ENCODE data around the gene AP4E1. TPM values are rescaled to one million over a fixed set of nuclear protein-coding genes. Genes with fewer than 3 reads are reported as not detected.
A peak's percentile ranks its signal among the peaks of the same experiment; 100 is the strongest.
"Not testable (repeated sequence)": the region's sequence is repeated elsewhere in the genome, so short reads cannot be mapped to it uniquely, and the experiment has no call there.

Gene AP4E1
- total RNA-seq, 2 experiments from 2014 or later: 20.7 to 20.9 TPM

DNA sequence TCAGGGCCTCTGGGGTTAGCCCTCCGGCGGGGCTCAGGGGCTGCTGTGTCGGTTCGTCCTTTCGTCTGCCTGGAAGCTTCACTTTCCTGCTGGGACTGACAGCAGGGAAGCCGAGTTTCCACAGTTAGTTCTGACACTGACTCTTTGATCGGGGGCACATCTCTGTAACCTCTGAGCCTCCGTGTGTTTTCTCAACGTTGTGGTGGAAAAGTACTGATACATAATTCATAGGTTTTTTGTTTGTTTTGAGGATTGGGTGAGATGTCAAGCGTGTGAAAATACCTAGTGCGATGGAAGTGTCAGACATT lies 481 bp downstream of the AP4E1 start:
- H3K27me3 Mint-ChIP-seq: no peaks in the 10 kb centered on the region
- no peaks in the 10 kb centered on the region for H3K9me3 Mint-ChIP-seq
- DNase-seq: no peak
- peak overlapping the region; percentile 90 for H3K4me3 Mint-ChIP-seq
- H3K4me1 Mint-ChIP-seq: peaks cover 11% of the 10 kb centered on the region
- peak overlapping the region; percentile 84 for H3K27ac Mint-ChIP-seq
- peaks cover 8% of the 10 kb centered on the region for H3K36me3 Mint-ChIP-seq

DNA sequence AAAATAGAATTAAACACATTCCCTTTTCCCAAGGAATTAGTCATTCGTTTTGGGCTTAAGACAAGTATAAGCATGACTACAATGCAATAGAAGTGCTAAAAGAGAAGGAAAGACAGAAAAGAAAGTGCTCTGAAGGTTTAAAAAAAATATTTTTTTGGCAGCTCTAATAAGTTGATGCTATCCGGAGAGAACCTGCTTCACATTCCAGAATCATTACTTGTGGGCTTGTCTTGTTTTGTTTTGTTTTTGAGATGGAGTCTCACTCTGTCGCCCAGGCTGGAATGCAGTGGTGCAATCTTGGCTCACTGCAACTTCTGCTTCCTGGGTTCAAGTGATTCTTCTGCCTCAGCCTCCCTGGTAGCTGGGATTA lies 1.9 kb downstream of the AP4E1 start:
- not testable (repeated sequence) for H3K9me3 Mint-ChIP-seq, H3K27me3 Mint-ChIP-seq

DNA sequence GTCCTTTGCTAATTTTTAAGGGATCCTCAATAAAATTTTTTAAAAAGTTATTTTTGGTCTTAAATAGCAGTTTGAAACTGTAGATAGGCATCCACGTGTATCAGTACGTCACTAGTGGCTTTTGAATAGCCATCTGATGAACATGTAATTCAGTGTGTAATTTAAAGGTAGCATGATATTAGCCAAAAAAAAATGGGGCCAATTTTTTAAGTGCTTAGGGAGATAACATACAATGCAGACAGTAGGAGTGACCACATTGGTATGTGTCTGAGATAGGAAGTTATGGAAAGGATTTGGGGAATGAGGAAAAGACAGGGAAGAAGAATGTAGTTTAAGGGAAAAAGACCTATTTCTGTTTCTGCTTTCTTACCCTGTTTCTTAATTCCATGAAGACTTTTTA lies 2.5 kb downstream of the AP4E1 start:
- DNase-seq: no peak
- Mint-ChIP-seq H3K27ac (no peak overlapping the region), H3K27me3 (no peaks in the 10 kb centered on the region), H3K36me3 (peaks cover 8% of the 10 kb centered on the region), H3K4me1 (peaks cover 8% of the 10 kb centered on the region), H3K9me3 (no peaks in the 10 kb centered on the region), H3K4me3 (no peak overlapping the region)

More for the DNA sequence above, 1.9 kb downstream of the AP4E1 start:
- not testable (repeated sequence) for H3K36me3 Mint-ChIP-seq, H3K27ac Mint-ChIP-seq, H3K4me1 Mint-ChIP-seq, DNase-seq
- H3K4me3 Mint-ChIP-seq: peak overlapping the region; percentile 90

DNA sequence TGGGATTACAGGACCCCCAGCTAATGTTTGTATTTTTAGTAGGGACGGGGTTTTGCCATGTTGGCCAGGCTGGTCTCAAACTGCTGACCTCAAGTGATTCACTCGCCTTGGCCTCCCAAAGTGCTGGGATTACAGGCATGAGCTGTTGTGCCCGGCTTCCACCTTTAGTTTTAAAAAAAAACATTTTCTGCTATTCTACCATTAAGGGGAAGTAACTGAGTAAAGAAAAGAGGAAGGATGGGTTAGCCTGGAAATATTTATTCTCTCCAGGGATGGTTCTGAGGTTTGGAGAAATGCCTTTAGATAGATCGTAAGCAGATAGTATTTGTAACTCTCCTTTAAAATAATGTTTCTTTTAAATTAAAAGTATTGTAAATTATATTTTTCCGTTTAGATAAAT lies 3.1 kb downstream of the AP4E1 start:
- DNase-seq: no peak
- Mint-ChIP-seq H3K4me1 (peaks cover 10% of the 10 kb centered on the region), H3K36me3 (peaks cover 10% of the 10 kb centered on the region), H3K4me3 (no peak overlapping the region), H3K9me3 (no peaks in the 10 kb centered on the region), H3K27me3 (no peaks in the 10 kb centered on the region), H3K27ac (no peak overlapping the region)

DNA sequence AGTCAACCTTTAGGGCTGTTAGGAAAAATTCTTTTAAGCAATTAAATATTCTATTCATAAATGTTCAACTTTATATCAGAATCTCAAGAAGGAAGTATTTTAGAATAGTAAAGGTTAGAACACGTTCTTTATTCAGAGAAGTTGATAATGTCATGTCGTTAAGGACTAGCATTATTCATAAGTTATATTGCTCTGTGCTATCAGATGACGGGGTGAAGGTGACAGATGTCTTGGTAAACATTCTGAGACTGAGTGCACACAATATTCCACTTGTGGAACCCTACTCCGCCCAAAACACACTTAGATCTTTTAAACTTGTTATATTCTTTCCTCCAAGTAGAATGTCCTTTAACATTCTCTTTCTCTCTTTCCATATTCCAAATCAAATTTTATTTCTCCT lies 7.9 kb downstream of the AP4E1 start:
- Mint-ChIP-seq H3K27ac (no peak overlapping the region), H3K4me3 (no peak overlapping the region), H3K9me3 (no peaks in the 10 kb centered on the region), H3K4me1 (peaks cover 3% of the 10 kb centered on the region), H3K36me3 (peaks cover 17% of the 10 kb centered on the region), H3K27me3 (no peaks in the 10 kb centered on the region)
- no peak for DNase-seq

DNA sequence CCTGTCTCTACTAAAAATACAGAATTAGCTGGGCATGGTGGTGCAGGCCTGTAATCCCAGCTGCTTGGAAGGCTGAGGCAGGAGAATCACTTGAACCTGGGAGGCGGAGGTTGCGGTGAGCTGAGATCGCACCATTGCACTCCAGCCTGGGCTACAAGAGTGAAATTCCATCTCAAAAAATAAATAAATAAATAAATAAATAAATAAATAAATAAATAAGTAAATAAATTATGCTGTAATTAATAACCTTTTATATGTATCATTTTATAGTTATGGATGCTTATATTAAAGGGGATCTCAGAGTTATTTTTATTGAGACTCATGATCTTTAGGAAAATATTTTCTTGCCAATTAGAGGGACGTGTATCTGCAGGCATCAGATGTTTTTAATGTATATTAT lies 10.9 kb downstream of the AP4E1 start:
- not testable (repeated sequence) for H3K4me1 Mint-ChIP-seq, H3K27me3 Mint-ChIP-seq, H3K27ac Mint-ChIP-seq, H3K9me3 Mint-ChIP-seq, H3K4me3 Mint-ChIP-seq, DNase-seq
- peaks cover 20% of the 10 kb centered on the region for H3K36me3 Mint-ChIP-seq

DNA sequence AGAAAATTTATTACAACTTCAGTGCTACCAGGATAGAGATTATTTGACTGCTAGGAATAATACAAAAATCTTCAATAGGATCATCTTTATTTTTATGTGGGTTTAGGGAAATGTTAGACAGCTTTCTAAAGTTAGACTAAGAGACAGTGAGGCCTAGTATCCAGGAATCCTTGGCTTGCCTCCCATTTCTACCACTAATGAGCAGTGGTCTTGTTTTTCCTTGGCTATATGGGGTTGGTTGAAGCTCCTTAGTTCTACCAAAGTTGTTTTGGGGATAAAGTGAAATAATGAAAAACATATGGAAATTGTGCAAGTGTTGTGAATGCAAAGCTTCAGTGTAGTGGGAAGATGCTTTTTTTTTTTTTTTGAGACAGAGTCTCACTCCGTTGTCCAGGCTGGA lies 16.8 kb downstream of the AP4E1 start:
- H3K36me3 Mint-ChIP-seq: peaks cover 28% of the 10 kb centered on the region

DNA sequence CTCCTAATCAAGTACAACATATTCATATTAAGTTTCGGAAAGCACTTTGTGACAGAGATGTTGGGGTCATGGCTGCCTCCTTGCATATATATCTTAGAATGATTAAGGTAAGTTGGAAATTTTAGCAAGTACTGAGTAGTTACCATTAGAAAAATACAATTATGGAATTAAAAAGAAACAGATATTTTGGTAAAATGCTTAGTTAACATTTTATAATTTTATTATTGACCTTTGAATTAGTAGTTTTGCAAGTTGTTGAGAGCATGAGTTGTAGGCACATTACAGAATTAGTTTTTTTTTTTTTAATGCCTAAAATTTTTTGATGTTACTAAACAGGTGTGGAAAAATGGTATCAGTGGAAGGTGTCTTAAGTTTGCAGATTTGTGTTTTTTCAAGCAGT lies 20.6 kb downstream of the AP4E1 start:
- Mint-ChIP-seq H3K27me3 (no peaks in the 10 kb centered on the region), H3K4me1 (no peaks in the 10 kb centered on the region), H3K27ac (no peak overlapping the region), H3K4me3 (no peak overlapping the region), H3K36me3 (peaks cover 27% of the 10 kb centered on the region), H3K9me3 (no peaks in the 10 kb centered on the region)
- no peak for DNase-seq

More for the DNA sequence above, 16.8 kb downstream of the AP4E1 start:
- no peak overlapping the region for H3K27ac Mint-ChIP-seq
- no peaks in the 10 kb centered on the region for H3K27me3 Mint-ChIP-seq
- peaks cover 2% of the 10 kb centered on the region for H3K4me1 Mint-ChIP-seq
- no peaks in the 10 kb centered on the region for H3K9me3 Mint-ChIP-seq
- no peak for DNase-seq
- H3K4me3 Mint-ChIP-seq: no peak overlapping the region

DNA sequence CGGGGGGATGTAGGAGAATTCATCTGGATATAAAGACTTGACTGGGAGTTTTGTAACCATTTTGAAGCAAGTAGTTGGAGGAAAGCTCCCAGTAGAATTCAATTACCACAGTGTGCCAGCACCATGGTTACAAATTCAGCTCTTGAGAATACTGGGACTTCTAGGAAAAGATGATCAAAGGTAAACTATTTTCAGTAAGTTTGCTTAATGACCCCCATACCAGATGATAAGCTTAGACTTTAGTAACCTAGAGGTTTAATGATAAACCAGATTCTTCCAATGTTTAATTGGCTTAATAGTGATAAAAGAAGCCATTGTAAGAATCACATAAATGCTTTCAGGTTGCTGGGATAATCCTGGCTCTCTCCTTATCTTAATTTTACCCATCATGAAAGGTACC lies 22.3 kb downstream of the AP4E1 start:
- no peaks in the 10 kb centered on the region for H3K4me1 Mint-ChIP-seq
- no peaks in the 10 kb centered on the region for H3K27me3 Mint-ChIP-seq

DNA sequence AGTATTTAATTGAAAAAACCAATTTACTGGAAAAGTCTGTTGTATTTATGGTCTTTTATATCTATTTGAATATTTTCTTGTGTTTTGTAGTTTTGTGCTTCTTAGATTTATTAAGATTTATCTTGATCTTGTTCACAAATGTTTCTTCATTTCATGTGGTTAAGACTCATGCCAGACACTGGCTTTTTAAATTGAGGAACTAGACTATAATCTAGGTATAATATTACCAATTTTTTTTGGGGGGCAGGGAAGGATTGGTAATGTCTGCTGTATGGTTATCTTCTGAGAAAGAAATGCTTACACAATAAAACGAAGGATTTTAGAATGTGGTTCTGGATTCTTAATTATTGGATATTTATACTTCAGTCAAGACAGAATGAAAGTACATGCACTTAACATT lies 24.9 kb downstream of the AP4E1 start:
- H3K9me3 Mint-ChIP-seq: no peaks in the 10 kb centered on the region
- no peak overlapping the region for H3K4me3 Mint-ChIP-seq
- DNase-seq: no peak
- H3K4me1 Mint-ChIP-seq: no peaks in the 10 kb centered on the region
- H3K36me3 Mint-ChIP-seq: peaks cover 26% of the 10 kb centered on the region
- H3K27me3 Mint-ChIP-seq: no peaks in the 10 kb centered on the region
- H3K27ac Mint-ChIP-seq: no peak overlapping the region

More for the DNA sequence above, 22.3 kb downstream of the AP4E1 start:
- Mint-ChIP-seq H3K36me3 (peaks cover 24% of the 10 kb centered on the region), H3K27ac (no peak overlapping the region), H3K4me3 (no peak overlapping the region), H3K9me3 (no peaks in the 10 kb centered on the region)
- DNase-seq: no peak

DNA sequence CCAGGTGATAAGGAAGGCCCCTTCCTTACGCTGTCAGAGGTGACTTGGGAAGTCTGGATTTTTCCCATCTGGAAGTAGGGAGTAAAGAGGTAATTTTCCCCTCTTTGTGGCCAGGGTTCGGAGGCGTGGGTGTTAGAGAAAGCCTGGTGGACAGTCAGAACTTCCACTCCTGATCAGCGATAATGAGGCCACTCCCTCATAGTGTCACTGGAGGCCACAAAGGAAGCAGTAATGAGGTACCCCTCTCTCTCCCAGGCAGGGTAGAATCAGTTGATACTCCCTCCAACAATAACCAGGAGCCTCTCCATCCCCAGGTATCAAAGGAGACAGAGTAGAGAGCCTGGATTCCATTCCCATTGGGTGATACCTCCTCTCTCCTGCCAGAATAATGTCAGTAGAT lies 30.0 kb downstream of the AP4E1 start:
- DNase-seq: no peak
- Mint-ChIP-seq H3K27me3 (no peaks in the 10 kb centered on the region), H3K9me3 (no peaks in the 10 kb centered on the region), H3K36me3 (peaks cover 19% of the 10 kb centered on the region), H3K27ac (no peak overlapping the region), H3K4me1 (no peaks in the 10 kb centered on the region), H3K4me3 (no peak overlapping the region)

DNA sequence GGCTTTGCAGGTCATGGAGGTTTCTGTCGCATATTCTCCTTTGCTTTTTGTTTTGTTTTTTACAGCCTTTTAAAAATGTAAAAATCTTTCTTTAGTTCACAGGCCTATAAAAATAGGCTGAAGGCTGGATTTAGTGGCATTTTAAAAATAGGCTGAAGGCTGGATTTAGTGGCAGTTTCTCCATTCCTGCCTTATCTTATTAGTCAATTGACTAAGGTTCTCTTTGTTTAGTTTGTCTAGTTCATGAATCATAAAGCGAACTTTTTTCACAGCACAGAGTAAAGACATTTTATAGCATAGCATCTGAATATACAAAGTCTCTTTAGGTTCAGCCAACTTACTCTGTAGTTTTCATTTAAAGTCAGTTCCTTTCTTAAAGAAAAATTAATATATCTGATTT lies 31.4 kb downstream of the AP4E1 start:
- H3K4me3 Mint-ChIP-seq: no peak overlapping the region
- peaks cover 28% of the 10 kb centered on the region for H3K36me3 Mint-ChIP-seq
- H3K4me1 Mint-ChIP-seq: no peaks in the 10 kb centered on the region
- H3K27ac Mint-ChIP-seq: no peak overlapping the region
- H3K9me3 Mint-ChIP-seq: no peaks in the 10 kb centered on the region
- H3K27me3 Mint-ChIP-seq: no peaks in the 10 kb centered on the region
- no peak for DNase-seq

DNA sequence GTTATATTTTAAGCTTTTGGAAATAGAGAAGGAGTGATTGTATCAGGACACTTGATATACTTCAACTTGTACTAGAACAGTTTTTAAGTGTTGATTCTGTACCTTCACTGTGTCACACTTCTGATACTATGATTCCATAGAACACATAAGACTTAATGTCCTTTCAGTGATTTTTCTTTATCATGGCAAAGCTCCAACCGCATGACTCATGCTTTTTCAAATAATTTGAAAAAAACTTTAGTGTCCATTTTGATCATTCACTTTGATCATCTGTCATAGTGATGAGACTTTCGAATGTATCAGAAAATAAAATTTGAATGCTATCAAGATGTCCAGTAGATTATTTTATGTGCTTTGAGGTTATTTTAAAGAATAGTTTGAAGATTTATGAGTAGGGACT lies 32.0 kb downstream of the AP4E1 start:
- Mint-ChIP-seq H3K27ac (no peak overlapping the region), H3K9me3 (no peaks in the 10 kb centered on the region), H3K4me3 (no peak overlapping the region), H3K4me1 (no peaks in the 10 kb centered on the region), H3K36me3 (peaks cover 28% of the 10 kb centered on the region), H3K27me3 (no peaks in the 10 kb centered on the region)
- no peak for DNase-seq

DNA sequence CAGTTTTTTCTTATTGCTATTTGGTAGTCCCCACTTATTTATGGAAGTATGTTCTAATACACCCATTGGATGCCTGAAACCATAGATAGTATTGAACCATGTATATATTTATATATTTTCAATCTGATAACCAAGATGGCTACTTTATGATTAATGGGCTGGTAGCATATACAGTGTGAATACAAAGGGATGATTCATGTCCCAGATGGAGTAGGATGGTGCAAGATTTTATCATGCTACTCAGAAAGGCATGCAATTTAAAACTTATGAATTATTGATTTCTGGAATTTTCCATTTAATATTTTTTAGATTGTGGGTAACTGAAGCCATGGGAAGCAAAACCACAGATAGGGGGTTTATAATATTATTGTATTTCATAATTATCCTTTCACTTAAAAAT lies 35.2 kb downstream of the AP4E1 start:
- H3K4me3 Mint-ChIP-seq: no peak overlapping the region
- no peak overlapping the region for H3K27ac Mint-ChIP-seq
- peaks cover 33% of the 10 kb centered on the region for H3K36me3 Mint-ChIP-seq
- H3K9me3 Mint-ChIP-seq: no peaks in the 10 kb centered on the region
- no peaks in the 10 kb centered on the region for H3K4me1 Mint-ChIP-seq
- H3K27me3 Mint-ChIP-seq: no peaks in the 10 kb centered on the region
- no peak for DNase-seq

DNA sequence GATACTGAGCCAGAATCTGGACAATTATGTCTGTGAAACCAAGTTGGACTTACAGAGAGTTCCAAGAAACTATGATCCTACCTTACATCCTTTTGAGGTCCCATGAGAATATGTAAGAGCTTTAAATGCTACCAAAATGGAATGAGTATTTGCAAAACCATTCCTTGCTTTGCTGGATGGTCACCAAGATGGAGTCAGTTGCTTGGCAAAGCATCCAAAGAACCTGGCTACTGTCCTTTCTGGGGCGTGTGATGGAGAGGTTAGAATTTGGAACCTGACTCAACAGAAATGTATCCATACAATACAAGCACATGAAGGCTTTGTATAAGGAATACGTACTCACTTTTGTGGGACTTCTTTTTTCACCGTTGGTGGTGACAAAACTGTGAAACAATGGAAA lies 36.2 kb downstream of the AP4E1 start:
- H3K27me3 Mint-ChIP-seq: no peaks in the 10 kb centered on the region
- H3K4me3 Mint-ChIP-seq: no peak overlapping the region
- H3K9me3 Mint-ChIP-seq: no peaks in the 10 kb centered on the region
- peaks cover 39% of the 10 kb centered on the region for H3K36me3 Mint-ChIP-seq
- H3K4me1 Mint-ChIP-seq: no peaks in the 10 kb centered on the region
- no peak overlapping the region for H3K27ac Mint-ChIP-seq
- no peak for DNase-seq

DNA sequence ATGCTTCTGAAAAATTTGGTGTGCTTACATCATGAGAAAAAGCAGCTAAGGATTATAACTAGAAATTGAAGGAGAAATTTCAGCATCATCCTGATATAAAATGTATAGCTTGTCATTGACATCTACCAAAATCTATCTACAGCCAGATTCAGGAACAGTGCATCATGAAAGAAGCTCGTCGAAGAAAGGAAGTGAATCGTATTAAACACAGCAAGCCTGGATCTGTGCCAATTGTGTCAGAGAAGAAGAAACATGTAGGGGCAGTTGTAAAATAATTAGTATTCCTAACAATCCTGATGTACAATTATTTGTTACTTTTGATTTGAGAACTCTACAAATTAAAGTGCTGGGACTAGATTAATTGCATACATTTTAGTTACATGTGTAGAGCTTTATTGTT lies 37.2 kb downstream of the AP4E1 start:
- no peak for DNase-seq
- Mint-ChIP-seq H3K9me3 (peaks cover 1% of the 10 kb centered on the region), H3K4me1 (no peaks in the 10 kb centered on the region), H3K27me3 (no peaks in the 10 kb centered on the region), H3K4me3 (no peak overlapping the region), H3K27ac (no peak overlapping the region), H3K36me3 (peaks cover 46% of the 10 kb centered on the region)

DNA sequence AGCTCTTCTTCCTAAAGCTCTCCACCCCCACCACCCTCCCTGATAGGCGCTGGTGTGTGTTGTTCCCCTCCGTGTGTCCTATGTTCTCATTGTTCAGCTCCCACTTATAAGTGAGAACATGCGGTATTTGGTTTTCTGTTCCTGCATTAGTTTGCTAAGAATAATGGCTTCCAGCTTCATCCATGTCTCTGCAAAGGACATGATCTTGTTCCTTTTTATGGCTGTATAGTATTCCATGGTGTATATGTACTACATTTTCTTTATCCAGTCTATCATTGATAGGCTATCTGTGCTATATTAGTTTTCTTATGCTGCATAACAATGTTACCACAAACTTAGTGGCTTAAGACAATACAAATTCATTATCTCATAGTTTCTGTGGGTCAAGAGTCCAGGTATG lies 42.3 kb downstream of the AP4E1 start:
- not testable (repeated sequence) for H3K4me1 Mint-ChIP-seq, H3K4me3 Mint-ChIP-seq, H3K27ac Mint-ChIP-seq, DNase-seq, H3K27me3 Mint-ChIP-seq
- peaks cover 69% of the 10 kb centered on the region for H3K36me3 Mint-ChIP-seq
- peaks cover 10% of the 10 kb centered on the region for H3K9me3 Mint-ChIP-seq
